Stimulated activated CD4-positive, alpha-beta T cell treated with anti-CD3 and anti-CD28 coated beads, Interleukin-4, amount 100 ng/mL, for 4 hours (primary cell): ENCODE measurements around the gene LRIG2.
"Not testable (repeated sequence)": the region's sequence is repeated elsewhere in the genome, so short reads cannot be mapped to it uniquely, and the experiment has no call there.

ENCODE experiments used
- DNase-seq, 2 experiments: peaks; one replicate each; pipeline ENCODE4 v3.0.0-alpha.2; 2020

Gene LRIG2

DNA sequence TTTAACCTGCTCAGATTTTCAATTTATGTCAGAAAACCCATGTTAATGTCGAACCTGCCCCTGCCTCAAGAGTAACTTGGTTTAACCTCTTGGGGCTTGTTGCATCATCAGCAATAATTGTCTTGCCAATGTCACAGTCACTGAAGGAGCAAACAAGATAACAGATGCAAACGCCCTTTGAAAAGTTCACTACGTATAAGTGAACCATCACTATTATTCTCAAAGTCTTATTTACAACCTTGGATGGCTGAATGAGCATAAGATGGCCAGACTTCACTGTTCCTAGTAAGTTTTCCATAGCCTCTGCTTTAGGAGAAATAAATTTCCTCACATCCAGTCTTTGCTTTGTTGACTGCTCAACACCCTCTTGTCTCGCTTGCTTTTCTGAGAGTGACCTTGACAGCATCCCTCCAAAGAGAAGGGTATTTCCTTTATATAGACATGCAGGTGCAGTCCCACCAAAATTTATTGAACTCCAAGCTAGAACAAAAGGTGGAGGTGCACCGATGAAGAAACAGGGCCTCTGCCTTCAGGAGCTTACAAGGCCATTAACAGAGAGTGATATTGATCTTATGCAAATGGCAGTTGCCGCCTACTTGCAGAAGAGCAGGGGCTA is 749 bp upstream of the LRIG2 start:
- DNase-seq = no peak

DNA sequence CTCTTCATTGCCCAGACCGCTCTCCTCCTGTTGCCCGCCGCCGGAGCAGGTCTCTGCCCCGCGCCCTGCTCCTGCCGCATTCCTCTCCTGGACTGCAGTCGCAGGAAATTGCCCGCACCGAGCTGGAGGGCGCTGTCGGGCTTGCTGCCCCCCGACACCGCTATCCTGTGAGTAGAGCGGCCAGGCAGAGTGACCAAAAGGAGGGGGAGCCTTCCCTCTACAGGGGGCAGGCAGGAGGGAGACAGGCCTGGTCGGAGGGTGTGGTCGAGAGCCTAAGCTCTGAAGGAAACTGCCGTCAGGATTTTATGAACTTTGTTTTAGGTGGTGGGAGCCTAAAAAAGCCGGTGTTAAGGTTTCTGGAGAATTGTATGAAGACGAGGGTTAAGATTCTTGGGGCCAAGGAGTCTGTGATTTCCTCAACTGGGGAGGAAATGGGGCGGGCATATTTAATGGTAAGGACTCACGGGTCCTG is 517 bp downstream of the LRIG2 start:
- DNase-seq = no peak

DNA sequence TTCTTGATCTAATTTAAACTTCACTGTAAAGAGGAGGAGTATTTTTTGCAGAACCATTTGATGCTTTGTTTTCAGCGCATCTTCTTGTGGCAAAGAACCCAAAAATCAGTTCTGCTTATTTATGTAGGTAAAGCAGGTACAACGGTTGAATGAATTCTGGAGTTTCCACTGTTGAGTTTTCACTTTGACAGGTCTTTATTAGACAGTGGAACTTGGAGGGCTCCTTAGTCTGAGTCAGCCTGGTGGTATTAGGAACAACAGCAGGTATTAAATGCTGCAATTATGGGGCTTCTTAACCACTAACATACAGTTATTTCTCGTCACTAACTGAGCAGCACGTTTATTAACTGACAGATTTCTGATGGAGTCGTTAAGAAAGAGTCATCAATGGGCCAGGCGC is 1.2 kb downstream of the LRIG2 start:
- DNase-seq = no peak

DNA sequence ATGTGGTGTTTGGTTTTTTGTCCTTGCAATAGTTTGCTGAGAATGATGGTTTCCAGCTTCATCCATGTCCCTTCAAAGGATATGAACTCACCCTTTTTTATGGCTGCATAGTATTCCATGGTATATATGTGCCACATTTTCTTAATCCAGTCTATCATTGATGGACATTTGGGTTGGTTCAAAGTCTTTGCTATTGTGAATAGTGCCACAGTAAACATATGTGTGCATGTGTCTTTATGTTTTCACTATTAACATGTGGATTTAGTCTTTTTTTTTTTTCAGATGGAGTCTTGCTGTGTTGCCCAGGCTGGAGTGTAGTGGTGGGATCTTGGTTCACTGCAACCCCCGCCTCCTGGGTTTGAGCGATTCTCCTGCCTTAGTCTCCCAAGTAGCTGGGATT is 5.0 kb downstream of the LRIG2 start:
- not testable (repeated sequence) for DNase-seq

DNA sequence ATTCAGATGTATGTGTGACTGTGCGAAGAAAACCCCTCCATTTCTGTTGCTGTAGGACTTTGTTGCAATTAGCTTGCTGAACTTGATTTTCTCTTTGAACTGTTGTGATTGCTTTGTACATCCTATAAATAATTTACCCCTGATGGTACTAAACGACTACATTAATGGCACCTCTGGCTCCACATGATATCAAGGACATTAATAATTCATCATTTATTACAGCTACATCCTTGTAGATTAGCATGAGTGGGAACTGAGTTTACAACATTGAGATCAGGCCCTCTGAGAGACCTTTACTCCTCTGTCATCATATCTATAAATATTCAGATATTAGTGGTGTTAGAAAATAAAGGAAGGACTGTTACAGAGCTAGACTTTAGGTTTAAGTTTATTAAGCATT is 13.5 kb downstream of the LRIG2 start:
- DNase-seq = no peak

DNA sequence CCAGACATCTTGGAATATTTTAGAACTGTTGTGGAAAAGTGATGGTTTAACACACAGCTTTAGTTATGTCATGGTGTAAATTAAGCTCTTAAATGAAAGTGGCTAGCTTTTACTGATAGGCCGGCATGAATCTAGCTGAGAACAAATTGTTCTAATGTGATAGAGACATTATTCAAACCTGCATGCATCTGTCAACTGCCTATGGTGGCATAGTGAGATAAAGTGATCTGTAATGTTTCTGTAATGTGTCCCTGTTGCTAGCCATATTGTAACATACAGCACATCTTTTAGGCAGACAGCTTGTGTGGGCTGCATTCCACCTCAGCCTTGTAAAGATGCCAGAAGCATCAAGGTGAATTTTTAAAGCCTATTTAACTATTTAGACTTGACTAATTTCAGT is 16.0 kb downstream of the LRIG2 start:
- DNase-seq = no peak

DNA sequence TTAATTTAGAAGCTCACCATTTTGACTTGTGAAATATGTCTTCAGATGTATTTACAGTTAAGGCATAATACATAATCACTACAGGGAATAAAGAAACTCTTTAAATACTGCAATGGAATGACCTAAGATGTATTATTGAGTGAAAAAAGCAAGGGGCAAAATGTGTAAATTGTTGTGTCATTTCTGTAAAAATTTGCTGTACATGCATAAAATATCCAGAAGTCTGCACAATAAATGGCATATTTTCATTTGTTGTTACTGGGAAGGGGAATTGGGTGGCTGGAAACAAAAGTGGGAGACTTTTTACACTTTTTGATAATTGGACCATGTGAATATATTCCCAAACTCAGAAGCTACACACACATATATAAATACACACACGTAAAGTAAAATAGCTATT is 17.1 kb downstream of the LRIG2 start:
- DNase-seq = no peak

DNA sequence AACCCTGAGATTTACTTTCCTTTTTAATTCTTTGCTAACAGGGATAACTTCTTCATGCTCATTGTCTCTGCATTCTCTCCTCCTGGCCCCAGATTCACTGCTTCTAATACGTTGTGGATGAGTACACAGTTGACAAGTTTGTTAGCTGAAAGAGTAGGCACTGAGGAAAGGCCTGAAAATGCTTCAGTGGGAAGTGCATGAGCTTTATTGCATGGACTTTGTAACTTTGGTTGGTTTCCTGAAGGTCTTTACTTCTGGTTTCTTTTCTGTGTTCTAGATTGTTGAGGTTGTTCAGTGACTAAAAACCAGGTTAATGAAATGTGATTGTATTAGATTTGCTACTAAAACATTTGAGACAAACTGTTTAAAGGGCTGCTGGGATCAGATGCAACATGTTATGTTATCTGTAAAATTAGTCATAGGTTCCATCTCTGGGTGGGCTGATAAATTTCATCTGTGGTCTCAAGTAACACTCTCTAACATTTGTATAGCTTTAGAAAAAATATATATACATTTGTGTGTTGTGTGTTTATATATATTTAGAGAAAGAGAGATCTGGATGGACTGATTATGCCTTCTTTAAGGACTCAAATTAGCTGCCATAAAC is 19.1 kb downstream of the LRIG2 start:
- no peak for DNase-seq

DNA sequence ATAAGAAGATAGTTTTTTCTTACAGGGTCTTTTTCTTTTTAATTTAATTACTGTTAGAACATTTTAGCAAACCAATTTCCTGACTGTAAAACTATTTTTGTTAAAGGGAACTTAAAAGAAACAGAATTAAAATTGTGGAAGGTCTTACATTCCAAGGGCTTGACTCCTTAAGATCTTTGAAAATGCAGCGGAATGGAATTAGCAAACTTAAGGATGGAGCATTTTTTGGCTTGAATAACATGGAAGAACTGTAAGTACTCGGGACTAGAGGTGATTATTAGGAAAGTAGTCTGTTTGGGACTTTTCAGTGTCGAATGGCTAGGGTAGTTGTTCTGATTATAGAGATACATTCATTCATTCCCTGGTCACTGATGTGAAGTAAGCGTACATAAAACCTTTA is 21.5 kb downstream of the LRIG2 start:
- no peak for DNase-seq

DNA sequence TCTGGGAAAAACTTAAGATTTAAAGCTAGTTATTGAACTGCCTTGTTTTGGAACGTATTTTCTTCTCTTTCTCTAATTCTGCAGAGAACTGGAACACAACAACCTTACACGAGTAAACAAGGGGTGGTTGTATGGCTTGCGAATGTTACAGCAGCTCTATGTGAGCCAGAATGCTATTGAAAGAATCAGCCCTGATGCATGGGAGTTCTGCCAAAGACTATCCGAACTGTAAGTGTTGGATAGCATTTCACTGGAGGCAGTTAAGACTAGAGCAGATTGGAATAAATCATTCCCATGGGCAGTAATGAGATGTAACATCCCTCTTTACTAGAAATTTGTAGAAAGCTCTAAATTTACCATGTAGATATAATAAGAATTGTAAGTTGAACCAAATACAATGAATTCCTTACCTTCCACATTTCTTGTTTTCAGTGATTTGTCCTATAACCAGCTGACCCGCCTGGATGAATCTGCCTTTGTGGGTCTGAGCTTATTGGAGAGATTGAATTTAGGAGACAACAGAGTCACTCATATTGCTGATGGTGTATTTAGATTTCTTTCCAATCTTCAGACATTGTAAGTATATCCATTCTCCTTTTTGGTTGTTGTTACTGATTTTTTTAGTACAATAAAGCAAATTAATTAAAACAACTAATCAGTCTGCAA is 22.9 kb downstream of the LRIG2 start:
- no peak for DNase-seq

DNA sequence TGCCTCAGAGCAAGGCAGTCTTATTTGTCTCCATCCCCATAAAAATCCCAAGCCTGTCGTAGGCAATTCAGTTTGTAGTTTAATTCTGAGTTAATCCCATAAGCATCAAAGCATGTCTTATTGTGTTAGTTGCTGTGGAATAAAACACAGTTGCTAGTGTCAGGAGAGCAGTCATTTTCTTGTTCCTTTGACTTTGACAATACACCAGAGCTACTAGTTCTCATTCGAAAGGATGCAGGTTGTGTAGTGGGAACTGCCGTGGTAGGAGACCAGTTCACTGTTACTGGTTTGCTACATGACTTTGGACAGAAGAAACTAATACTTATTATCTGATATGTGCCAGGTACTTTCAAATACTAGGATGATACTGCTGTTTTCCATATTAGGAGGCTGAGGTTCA is 23.5 kb downstream of the LRIG2 start:
- no peak for DNase-seq

DNA sequence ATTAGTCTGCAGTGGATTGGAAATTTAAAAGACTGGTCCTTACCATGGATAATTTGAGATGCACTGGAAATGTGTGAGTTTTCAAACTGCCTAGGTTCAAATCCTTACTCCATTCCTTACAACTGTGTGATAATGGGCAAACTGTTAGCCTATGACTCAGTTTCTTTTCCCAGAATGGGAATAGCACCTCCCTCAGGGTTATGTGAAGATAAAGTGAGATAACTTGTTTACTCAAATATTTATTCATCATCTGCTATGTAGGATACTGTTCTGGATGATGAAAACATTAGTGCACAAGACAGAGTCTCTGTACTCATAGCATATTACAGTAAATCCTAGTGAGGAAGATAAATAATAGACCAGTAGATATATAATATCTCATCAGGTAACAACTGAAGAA is 28.6 kb downstream of the LRIG2 start:
- DNase-seq = no peak

DNA sequence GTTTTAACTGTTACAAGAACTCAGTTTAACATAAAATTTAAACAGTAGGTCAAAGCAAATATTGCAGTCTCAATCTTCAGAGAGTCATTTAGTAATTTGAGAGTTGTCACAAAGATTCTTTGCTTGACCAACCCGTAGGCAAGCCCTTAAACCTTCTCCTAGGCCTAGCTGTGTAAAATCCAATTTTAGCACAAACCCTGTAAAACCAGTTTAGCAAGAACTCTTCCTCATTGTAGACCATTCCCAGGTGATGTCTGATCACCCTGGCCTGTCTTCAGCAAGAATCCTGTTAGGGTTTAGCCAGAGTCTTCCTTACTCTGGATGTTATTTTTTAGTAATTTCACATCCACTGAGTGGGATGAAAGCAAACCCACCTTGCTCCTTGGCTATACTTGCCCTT is 30.1 kb downstream of the LRIG2 start:
- no peak for DNase-seq

DNA sequence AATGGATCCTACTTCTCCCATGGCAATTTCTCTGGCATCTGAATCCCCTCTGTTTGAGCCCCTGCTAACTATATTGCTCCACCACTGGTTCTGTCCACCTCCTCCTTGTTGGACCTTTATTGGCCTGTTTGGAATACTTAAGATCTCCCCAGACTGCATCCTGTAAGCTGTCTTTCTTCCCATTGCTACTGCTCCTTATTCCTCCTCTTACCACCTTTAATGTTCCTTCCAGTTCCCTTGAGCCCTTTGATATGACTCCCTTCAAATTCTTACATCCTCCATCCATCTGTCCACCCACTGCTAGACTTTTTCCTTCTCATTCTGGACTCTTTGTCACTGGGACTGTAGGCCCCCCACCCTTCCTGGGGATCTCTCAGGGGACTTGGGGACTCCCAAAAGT is 31.0 kb downstream of the LRIG2 start:
- no peak for DNase-seq

DNA sequence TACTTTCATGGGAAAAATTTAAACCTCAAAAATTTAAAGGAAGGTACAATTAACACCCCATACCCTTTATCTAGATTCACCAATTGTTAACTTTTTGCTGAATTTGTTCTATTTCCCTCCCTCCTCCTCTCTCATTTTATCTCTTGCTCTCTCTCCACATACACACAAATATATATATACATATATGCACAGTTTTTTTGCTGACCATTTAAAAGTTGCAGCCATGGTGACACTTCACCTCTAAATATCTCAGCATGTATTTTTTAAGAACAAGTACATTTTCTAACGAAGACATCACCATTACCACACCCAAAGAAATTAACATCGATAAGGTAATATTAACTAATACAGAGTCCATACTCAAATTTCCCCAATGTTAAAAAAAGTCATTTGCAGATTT is 33.9 kb downstream of the LRIG2 start:
- DNase-seq = no peak

DNA sequence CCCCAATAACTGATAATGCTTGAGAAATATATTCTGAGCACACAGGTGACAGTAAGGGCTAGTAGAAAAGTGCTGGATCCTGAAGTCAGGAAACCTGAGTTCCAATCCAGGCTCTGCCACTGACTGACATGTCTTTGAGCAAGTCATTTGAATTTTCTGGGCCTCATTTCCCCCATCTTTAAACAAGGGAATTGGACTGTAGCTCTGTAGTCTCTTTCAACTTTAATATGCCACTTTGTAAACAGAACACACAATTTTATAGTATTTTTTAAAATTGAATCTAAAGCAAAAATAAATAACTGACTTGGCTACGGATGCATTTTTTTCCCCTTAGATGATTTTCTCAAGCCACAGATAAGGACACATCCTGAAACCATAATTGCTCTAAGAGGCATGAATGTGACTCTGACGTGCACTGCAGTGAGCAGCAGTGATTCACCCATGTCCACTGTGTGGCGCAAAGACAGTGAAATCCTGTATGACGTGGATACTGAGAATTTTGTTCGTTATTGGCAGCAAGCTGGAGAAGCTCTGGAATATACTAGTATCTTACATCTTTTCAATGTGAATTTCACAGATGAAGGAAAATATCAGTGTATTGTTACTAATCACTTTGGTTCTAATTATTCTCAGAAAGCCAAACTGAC is 37.0 kb downstream of the LRIG2 start:
- no peak for DNase-seq

DNA sequence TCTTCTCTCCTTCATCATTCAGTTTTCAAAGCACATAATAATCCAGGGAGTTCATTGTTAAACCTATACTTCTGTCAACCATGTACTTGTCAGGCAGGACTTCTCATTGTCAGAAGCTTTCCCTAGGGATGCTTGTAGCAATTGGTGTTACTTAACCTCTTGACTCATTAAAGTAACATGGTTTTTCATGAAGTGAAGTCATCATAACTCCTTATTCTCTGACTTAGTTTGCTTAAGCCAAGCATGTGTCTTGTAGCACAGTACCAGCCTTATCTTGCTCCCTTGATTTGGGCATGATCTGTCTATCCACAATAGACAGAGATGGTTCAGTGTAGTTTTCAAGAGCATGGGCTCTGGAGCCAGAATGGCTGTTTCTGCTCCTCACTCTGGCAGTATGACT is 45.3 kb downstream of the LRIG2 start:
- no peak for DNase-seq

DNA sequence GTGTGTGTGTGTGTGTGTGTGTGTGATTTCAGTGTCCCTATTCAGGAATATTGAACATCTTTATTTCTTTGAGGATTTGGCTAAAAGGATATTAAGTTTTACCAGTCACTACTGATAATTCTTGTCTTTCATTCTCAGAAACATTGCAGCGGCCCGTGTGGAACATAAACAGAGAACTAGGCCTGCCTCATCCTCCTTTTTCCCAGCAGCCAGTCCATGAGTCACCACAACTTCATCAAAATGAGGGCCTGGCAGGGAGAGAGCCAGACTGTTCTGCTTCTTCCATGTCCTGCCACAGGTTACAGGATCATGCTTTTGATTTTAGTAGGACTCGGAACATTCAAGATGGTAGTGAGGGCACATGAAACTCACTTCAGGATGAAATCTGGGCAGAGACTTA is 50.7 kb downstream of the LRIG2 start:
- DNase-seq = no peak

DNA sequence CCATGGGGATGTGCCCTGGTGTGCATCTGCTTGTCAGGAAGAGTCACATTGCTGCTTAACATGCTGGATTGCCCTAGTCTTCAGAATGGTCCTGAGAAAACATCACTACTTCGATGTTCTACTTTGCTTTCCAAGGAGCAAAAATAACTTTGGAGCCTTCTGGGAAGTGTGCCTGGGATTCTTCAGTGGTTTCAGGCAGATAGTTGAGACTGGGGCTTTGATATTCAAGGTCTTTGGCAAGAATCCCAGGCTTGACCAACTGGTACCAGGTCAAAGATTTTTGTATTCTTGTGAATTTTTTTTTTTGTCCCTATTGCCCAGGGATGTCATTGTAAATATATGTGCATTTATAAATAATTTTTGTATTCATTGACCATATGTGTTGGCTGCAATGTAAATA is 51.4 kb downstream of the LRIG2 start:
- DNase-seq = no peak

DNA sequence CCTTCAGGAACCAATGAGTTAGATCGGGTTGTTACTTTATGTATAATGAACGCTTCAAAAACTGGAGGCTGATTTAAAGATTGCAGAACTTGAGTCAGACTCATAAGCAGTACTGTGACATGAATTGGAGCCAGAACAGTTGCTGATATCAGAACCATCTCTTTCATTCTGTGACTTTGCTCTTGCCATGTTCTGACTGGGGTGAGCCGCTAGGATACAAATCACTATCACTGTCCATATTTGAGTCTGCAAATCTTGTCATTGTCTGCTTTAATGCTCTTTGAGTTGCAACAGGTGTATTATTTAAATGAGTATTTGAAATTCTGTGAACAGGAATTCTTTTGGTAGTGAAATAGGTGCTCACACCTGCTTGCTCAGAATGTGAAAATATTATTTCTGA is 52.5 kb downstream of the LRIG2 start:
- no peak for DNase-seq

DNA sequence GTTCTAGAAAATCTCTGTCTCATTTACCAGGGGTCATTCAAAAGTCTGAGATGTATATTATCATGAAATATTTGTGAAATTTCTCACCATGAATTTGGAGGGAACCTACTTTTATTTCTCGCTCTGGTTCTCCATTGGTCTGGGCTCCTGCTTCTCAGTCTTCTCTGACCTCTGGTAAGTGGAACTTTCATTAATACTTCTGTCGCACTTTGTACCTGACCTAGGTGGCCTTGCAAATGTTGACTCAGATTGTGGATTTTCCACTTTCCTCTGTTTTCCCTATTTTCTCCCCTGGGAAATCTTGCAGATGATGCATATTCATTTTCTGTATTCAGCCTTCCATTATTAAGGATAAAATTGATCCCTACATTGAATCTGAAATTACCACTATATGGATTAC is 53.2 kb downstream of the LRIG2 start:
- DNase-seq = no peak

DNA sequence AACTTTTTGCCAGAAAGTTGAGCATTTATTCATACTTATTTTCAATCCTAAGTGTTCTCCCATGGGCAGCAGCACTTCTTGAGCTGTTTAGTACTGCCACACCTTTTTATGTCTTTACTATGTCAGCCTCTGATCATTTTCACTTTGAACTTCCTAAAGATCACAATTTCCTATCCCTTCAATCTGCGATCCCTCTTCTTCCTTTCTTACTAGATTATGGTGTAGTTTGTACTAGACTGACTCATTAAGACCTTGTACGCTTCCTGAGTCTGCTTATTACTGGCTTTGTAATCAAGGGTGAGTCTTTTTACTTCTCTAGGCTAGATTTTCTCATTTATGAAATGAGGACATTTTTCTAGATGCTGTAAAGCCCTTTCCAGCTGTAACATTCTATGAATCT is 55.1 kb downstream of the LRIG2 start:
- no peak for DNase-seq

DNA sequence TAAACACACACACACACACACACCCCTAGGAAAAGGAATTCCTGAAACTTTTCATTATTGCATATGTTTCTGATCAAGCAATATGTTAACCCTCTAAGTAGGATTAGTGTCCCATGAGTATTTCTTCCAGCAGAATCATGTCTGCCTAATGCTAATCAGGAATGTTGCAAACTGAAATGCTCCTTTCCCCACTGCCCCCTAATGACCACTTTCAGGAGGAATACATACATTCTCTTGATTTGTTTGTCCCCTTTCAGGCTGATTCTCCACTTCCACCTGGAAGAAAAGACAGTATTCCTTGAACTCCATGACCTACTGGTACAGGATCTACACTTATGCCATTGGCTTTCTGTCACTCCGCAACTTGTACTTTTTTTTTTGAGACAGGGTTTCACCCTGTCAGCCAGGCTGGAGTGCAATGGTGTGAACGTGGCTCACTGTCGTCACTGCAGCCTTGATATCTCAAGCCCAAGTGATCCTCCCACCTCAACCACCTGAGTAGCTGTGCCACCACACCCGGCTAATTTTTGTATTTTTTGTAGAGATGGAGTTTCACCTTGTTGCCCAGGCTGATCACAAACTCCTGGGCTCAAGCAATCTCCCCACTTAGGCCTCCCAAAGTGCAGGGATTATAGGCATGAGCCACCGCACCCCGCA is 56.7 kb downstream of the LRIG2 start:
- no peak for DNase-seq

DNA sequence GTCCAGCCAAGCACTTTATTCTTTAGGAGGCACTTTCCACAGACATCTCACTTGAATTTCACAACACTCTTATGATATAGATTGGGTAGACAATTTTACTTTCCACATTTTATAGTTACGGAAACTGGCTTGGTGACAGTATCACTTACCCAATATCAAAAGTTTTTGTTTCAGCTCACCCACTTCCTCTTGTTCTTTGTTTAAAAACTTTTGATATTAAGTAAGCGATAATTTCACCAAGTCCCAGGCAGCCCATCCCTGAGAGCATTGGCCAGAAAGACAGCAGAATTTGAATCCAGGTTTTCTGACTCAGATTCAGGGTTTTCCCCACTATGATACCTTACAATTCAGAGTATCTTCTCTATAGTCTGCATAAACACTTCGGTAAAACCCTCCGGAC is 60.0 kb downstream of the LRIG2 start:
- DNase-seq = no peak
